BE2C (cell line): ENCODE results near the gene C1QTNF5.

Source experiments
- DNase-seq: peaks from one replicate; pipeline ENCODE4 v3.0.0-alpha.2; 2020
- H3K27me3 ChIP-seq: fragments of 250-450 bp; sonication (Bioruptor Pico); 2 replicates; pipeline ENCODE4 v1.5.1; 2020; ENCODE audit warnings: mild to moderate bottlenecking
- H3K36me3 ChIP-seq: fragments of 250-450 bp; sonication (Bioruptor Pico); 2 replicates; pipeline ENCODE4 v1.5.1; 2020; ENCODE audit warnings: mild to moderate bottlenecking
- H3K4me1 ChIP-seq: fragments of 250-450 bp; sonication (Bioruptor Pico); 2 replicates; pipeline ENCODE4 v1.5.1; 2020
- H3K4me3 ChIP-seq: 2 replicates; pipeline ENCODE4 v1.5.1; 2011; ENCODE audit warnings: low read depth, low read length
- H3K9me3 ChIP-seq: fragments of 250-450 bp; sonication (Bioruptor Pico); 2 replicates; pipeline ENCODE4 v1.5.1; 2020
- CTCF ChIP-seq: IDR thresholded peaks from 2 replicates; pipeline ENCODE4 v1.5.1; 2012; ENCODE audit warnings: mild to moderate bottlenecking, low read depth, low read length

Gene C1QTNF5

GRCh38 chr11:119309953-119310681 is 30.6 kb downstream of the C1QTNF5 start:
- no peaks in the 10 kb centered on the region; the same call in 1 of the 2 replicates for H3K4me1 ChIP-seq
- H3K9me3 ChIP-seq, result no peaks in the 10 kb centered on the region
- H3K27me3 ChIP-seq, result no peaks in the 10 kb centered on the region
- no peak overlapping the region for H3K4me3 ChIP-seq
- TF ChIP-seq CTCF, result no peak
- DNase-seq, result no peak
- H3K36me3 ChIP-seq, result peaks cover 12% of the 10 kb centered on the region; the same call in 1 of the 2 replicates

- no peak for TF ChIP-seq CTCF
- H3K36me3 ChIP-seq, result peaks cover 12% of the 10 kb centered on the region; the same call in 1 of the 2 replicates
- no peaks in the 10 kb centered on the region for H3K9me3 ChIP-seq
- H3K4me1 ChIP-seq, result no peaks in the 10 kb centered on the region; the same call in 1 of the 2 replicates
- H3K4me3 ChIP-seq, result no peak overlapping the region
- no peak for DNase-seq
- H3K27me3 ChIP-seq, result no peaks in the 10 kb centered on the region
Observed at GRCh38 chr11:119309411-119309810, 31.3 kb downstream of the C1QTNF5 start.

GRCh38 chr11:119307974-119308373 is 32.7 kb downstream of the C1QTNF5 start:
- H3K9me3 ChIP-seq, result no peaks in the 10 kb centered on the region

GRCh38 chr11:119307219-119307618 is 33.5 kb downstream of the C1QTNF5 start:
- TF ChIP-seq CTCF, result peak; percentile 37
- H3K9me3 ChIP-seq, result no peaks in the 10 kb centered on the region
- DNase-seq, result no peak
- no peaks in the 10 kb centered on the region for H3K27me3 ChIP-seq
- peaks cover 12% of the 10 kb centered on the region; the same call in 1 of the 2 replicates for H3K36me3 ChIP-seq
- no peak overlapping the region for H3K4me3 ChIP-seq
- no peaks in the 10 kb centered on the region; the same call in 1 of the 2 replicates for H3K4me1 ChIP-seq

More at GRCh38 chr11:119307974-119308373, 32.7 kb downstream of the C1QTNF5 start:
- no peak for TF ChIP-seq CTCF
- no peaks in the 10 kb centered on the region; the same call in 1 of the 2 replicates for H3K4me1 ChIP-seq
- peaks cover 12% of the 10 kb centered on the region; the same call in 1 of the 2 replicates for H3K36me3 ChIP-seq
- H3K4me3 ChIP-seq, result no peak overlapping the region
- H3K27me3 ChIP-seq, result no peaks in the 10 kb centered on the region
- DNase-seq, result no peak

DNA sequence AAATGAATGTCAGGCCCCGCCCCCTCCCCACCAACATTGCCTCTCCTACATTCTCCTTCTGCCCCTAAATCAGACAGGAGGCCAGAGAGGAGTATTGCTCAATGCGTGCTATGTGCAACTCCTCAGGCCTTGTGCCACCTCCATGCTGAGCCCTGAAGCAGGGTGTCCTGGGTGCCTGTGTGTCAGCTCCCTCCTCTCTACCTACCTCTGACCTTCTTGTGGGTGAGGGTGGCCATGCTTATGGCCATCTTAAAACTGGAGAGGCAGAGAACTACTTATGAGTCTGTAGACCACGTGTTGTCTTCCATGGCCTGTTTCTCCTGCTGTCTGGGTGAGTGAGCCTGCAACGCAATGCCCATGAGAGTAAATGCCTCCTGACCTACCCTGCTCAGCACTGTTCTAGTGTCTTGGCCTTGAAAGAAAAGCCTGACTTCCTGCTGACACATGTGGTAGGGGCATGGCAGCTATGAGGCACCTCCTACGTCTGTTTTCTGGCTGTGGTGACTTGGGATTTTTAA is 34.3 kb downstream of the C1QTNF5 start:
- DNase-seq, result no peak
- peaks cover 16% of the 10 kb centered on the region; the same call in 1 of the 2 replicates for H3K36me3 ChIP-seq
- no peak for TF ChIP-seq CTCF

More for the DNA sequence above, 34.3 kb downstream of the C1QTNF5 start:
- Histone ChIP-seq H3K27me3 (no peaks in the 10 kb centered on the region), H3K9me3 (no peaks in the 10 kb centered on the region), H3K4me3 (no peak overlapping the region), H3K4me1 (no peaks in the 10 kb centered on the region; the same call in 1 of the 2 replicates)
